CD4-positive, alpha-beta T cell treated with Interleukin-15 for 1 hour (primary cell): ENCODE results near the gene SNX17.
"Not testable (repeated sequence)": the region's sequence is repeated elsewhere in the genome, so short reads cannot be mapped to it uniquely, and the experiment has no call there.

Experiments used
- DNase-seq: peaks from one replicate; pipeline ENCODE4 v3.0.0-alpha.2; 2020

Gene SNX17

GRCh38 chr2:27400348-27401135 lies 30.1 kb downstream of the SNX17 start:
- DNase-seq, result no peak

- DNase-seq, result no peak
These were observed 37.5 kb downstream of the SNX17 start for GRCh38 chr2:27407798-27408491.

DNA sequence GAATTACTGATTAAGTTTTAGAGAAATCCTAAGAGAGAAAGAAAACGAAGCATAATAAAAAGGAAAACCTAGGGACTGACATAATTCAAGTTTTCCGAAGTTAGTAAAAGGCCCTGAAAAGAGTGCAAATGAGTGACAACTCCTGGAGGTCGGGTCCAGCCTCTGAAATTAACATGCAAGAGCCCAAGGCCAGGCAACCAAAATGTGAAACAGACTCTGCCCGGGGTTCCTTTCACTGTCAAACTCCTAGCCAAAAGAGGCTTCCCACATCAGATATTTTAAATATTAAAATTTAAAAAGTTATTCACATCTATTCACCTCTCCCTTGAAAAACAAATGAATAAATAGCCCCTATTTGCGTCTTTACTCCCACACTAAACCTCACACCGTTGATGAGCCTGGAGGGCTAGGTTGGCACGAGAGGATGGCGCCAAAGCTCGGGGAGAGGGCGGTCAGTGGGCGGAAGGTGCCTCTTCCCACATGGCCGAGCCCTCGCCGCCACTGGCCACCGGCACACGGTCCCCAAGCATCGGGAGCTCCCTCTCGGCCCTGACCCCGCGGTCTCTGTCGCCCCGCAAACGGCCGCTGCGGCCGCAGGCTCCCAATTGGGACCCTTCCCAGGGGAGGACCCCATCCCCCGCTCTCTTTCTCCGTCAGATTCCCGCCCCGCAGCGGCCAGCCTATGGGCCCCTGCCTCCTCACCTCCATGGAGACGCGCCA lies 38.3 kb downstream of the SNX17 start:
- no peak for DNase-seq

DNA sequence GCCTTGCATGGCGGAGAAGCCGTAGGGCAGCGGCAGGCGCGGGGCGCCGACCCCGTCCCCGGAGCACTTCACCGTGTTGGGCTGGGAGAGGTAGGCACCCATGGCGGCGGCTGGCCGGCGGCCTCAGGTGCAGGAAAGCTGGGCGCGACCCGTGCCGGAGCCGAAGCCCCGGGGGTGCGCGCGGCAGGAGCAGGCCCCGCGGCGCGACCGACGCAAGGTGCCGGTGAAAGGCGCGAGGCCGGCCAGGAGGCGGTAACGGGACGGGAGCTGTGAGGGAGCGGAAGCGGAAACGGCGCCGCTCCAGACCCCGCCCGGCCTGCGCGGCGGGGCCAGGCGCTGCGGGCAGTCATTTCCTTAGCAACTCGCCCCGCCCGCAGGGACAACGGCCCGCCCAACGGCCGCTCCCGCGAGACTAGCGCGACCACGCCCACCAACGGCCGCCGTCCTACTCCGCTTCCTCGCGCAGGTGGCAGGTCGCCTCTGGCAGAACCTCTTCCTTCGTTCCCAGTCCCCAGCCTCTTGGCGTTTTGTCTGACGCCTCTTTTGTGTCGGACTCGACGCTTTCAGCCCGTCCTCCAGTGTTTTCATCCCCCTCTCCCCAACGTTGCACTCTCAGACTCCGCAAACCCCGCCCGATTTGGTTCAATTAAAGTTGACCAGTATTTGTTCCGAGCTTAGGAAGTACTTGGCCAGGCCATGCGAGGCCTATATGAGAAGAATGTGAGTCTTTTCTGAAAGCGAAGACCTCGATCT lies 39.1 kb downstream of the SNX17 start, which contains the start of gene PPM1G:
TSS of gene PPM1G (minus strand) at position 271 of the 753 bp plus-strand sequence. CDS start at position 102, 169 bp downstream.
- DNase-seq, result peak; percentile 94

DNA sequence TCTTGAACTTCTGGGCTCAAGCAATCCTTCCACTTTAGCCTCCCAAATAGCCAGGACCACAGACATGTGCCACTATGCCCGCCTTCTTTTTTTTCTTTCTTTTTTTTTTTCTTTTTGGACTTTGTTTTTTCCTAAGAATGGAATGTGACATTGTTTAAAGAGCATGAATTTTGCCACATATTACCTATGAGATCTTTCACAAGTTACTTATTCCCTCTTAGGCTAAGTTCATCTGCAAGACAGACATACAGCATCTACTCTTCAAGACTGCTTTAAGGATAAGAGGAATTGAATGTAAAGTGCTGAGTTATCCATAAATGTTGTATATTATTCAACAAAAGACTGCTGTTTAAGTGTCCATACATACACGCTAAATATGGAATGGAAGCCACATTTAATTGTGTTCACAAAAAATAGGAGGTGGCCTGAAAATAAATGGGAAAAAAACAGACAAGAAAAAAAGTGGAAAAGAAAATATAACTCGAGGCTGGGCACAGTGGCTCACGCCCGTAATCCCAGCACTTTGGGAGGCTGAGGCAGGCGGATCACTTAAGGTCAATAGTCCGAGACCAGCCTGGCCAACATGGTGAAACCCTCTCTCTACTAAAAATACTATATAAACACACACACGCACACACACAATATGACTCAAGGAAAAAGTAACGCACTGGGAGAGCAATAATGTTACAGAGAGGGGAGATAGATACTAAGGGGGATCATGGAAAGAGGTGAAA lies 42.2 kb downstream of the SNX17 start:
- no peak for DNase-seq

DNA sequence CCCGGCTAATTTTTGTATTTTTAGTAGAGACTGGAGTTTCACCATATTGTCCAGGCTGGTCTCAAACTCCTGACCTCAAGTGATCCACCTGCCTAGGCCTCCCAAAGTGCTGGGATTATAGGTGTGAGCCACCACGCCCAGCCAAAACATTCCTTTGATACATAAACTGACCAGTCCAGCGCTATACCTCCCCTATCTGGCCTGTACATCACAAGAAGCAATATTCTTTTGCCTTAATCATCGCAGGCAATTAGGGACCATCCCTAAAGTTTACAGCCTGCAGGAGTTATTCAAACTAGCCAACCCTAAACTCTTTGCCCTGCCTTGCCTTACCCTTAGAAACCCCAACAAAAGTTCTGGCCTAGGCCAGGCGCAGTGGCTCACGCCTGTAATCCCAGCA lies 45.7 kb downstream of the SNX17 start:
- DNase-seq, result no peak

DNA sequence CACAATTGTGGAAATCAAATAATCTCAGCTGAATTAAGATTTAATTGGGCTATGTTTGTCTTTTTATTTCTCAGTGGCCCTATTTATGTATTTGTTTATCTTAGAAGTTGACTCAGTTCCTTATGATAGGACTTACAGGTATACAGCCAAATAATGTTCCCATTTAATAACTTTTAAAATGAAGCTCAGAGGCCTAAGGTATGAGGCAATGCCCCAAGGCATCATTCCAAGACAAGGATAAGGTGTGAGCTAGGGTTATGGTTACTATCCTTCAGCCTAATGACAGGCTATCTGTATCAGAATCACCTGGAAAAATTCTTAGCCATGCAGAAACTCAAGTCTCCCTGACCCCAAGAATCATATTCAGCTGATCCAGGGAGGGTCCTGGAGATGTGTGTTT lies 50.6 kb downstream of the SNX17 start:
- DNase-seq, result no peak

GRCh38 chr2:27421660-27422250 lies 51.3 kb downstream of the SNX17 start:
- DNase-seq, result no peak

DNA sequence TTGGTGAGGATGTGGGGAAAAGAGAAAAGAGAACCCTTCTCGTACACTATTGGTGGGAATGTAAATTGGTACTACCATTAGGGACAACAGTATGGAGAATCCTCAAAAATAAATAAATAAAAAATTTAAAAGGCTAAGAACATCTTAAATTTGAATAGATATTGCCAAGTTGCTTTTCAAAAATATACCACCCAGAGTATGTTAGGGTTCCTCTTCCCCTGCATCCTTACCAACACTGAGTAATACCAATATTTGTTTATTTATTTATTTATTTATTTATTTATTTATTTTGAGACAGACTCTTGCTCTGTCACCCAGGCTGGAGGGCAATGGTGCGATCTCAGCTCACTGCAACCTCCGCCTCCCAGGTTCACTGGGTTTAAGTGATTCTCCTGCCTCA lies 52.5 kb downstream of the SNX17 start:
- no peak for DNase-seq

GRCh38 chr2:27425039-27425438 lies 54.6 kb downstream of the SNX17 start:
- DNase-seq, result not testable (repeated sequence)
